HG02938 (cell line): ENCODE measurements around the gene PTPRE.

Source experiments
- ATAC-seq: cut with Tn5 transposase; IDR thresholded peaks from one replicate; pipeline ENCODE4 v1.9.1; 2021; ENCODE audit warnings: mild to moderate bottlenecking, moderate library complexity; ENCODE audit not compliant: unreplicated experiment

The PTPRE gene

GRCh38 chr10:128018236-128018635, 111.3 kb downstream of the PTPRE start:
- ATAC-seq: no peak

GRCh38 chr10:128018691-128019090, 111.8 kb downstream of the PTPRE start:
- ATAC-seq: no peak

- no peak for ATAC-seq
Observed at GRCh38 chr10:128022261-128023196, 115.6 kb downstream of the PTPRE start.

GRCh38 chr10:128024426-128024825, 117.5 kb downstream of the PTPRE start:
- no peak for ATAC-seq

GRCh38 chr10:128025437-128025836, 118.5 kb downstream of the PTPRE start:
- no peak for ATAC-seq

- no peak for ATAC-seq
Observed at GRCh38 chr10:128025951-128026350, 119.0 kb downstream of the PTPRE start.

GRCh38 chr10:128026615-128027300, 119.9 kb downstream of the PTPRE start:
- no peak for ATAC-seq

- no peak for ATAC-seq
Observed at GRCh38 chr10:128027306-128027705, 120.4 kb downstream of the PTPRE start.

- no peak for ATAC-seq
Observed at GRCh38 chr10:128027822-128028507, 121.1 kb downstream of the PTPRE start.

- no peak for ATAC-seq
Observed at GRCh38 chr10:128028508-128029289, 121.8 kb downstream of the PTPRE start.

- no peak for ATAC-seq
Observed at GRCh38 chr10:128029290-128029651, 122.4 kb downstream of the PTPRE start.

- ATAC-seq: no peak
Observed at GRCh38 chr10:128029731-128030369, 122.9 kb downstream of the PTPRE start.

GRCh38 chr10:128030498-128031072, 123.7 kb downstream of the PTPRE start:
- ATAC-seq: no peak

GRCh38 chr10:128031216-128031615, 124.3 kb downstream of the PTPRE start:
- no peak for ATAC-seq

GRCh38 chr10:128032466-128032865, 125.6 kb downstream of the PTPRE start:
- ATAC-seq: no peak

- ATAC-seq: peak; percentile 58
Observed at GRCh38 chr10:128035557-128035973, 128.7 kb downstream of the PTPRE start.

GRCh38 chr10:128036011-128036615, 129.2 kb downstream of the PTPRE start:
- no peak for ATAC-seq

GRCh38 chr10:128036746-128037543, 130.0 kb downstream of the PTPRE start:
- ATAC-seq: no peak

- ATAC-seq: no peak
Observed at GRCh38 chr10:128040096-128040495, 133.2 kb downstream of the PTPRE start.
